ENCODE measurements around the gene ATMIN.

The ATMIN gene

GRCh38 chr16:80996688-80997138, 38.9 kb upstream of the ATMIN start:
- no peak overlapping the region for H3K4me3 ChIP-seq (ENCODE audit: low read depth, low read length)
- DNase-seq (ENCODE audit: low read depth), result no peak
- no peak for TF ChIP-seq MYC (IDR thresholded peaks at IDR 0.05; ENCODE audit: low read depth, low read length)
- TF ChIP-seq, protein P1, sequence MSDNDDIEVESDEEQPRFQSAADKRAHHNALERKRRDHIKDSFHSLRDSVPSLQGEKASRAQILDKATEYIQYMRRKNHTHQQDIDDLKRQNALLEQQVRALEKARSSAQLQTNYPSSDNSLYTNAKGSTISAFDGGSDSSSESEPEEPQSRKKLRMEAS (IDR thresholded peaks at IDR 0.05; ENCODE audit: low read depth, low read length), result no peak
- no peak for TF ChIP-seq POLR2A (IDR thresholded peaks at IDR 0.05; ENCODE audit: extremely low read depth, insufficient read length)
- TF ChIP-seq CTCF (IDR thresholded peaks at IDR 0.05; ENCODE audit: low read depth, low read length), result no peak

DNA sequence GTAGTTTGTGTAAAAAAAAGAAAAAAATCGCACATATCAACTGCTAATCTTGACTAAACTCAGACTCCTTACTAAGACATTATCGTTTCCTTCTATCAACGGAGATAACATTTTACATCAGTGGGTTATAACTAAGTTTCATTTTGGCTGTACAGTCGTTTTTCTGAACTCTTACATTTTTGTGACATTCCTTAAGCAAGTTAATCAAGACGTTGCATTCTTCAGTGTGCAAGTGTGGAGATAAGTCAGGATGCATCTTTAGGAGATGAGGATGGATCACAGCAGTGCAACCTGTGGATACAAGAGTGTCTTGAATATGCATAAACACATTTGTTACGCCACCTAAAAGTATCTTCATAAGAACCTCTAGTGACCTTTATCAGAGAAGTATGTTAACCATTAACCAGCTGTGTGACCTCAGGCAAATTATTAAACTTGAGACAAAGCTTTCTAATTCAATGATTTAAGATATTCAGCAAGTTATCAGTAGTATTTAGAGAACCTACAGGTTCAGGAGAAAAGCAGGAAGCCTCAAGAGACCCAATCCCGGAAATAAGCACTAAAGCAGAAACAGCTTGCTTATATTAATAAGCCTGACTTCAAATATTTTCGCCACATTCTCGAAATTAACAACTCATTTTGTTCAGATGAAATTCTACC, 38.4 kb upstream of the ATMIN start:
- no peak for DNase-seq (ENCODE audit: low read depth)
- H3K4me3 ChIP-seq (ENCODE audit: low read depth, low read length), result no peak overlapping the region
- no peak for TF ChIP-seq POLR2A (IDR thresholded peaks at IDR 0.05; ENCODE audit: extremely low read depth, insufficient read length)
- no peak for TF ChIP-seq MYC (IDR thresholded peaks at IDR 0.05; ENCODE audit: low read depth, low read length)
- no peak for TF ChIP-seq CTCF (IDR thresholded peaks at IDR 0.05; ENCODE audit: low read depth, low read length)
- TF ChIP-seq, protein P1 (IDR thresholded peaks at IDR 0.05; ENCODE audit: low read depth, low read length), result no peak

- DNase-seq (ENCODE audit: low read depth), result no peak
- TF ChIP-seq, protein P1 (IDR thresholded peaks at IDR 0.05; ENCODE audit: low read depth, low read length), result no peak
- no peak for TF ChIP-seq CTCF (IDR thresholded peaks at IDR 0.05; ENCODE audit: low read depth, low read length)
- TF ChIP-seq POLR2A (IDR thresholded peaks at IDR 0.05; ENCODE audit: extremely low read depth, insufficient read length), result no peak
- no peak for TF ChIP-seq MYC (IDR thresholded peaks at IDR 0.05; ENCODE audit: low read depth, low read length)
- H3K4me3 ChIP-seq (ENCODE audit: low read depth, low read length), result no peak overlapping the region
Observed at GRCh38 chr16:80997964-80998620, 37.5 kb upstream of the ATMIN start.

DNA sequence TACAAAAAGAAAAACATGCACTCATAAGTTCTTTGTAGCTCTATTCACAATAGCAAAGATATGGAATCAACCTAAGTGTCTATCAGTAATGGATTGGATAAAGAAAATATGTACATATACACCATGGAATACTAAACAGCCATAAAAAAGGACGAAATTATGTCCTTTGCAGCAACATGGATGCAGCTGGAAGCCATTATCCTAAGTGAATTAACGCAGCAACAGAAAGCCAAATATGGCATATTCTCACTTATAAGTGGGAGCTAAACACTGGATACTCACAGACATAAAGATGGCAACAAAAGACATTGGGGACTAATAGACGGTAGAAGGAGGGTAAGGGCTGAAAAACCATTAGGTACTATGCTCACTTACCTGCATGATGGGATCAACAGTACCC, 34.8 kb upstream of the ATMIN start:
- TF ChIP-seq CTCF (IDR thresholded peaks at IDR 0.05; ENCODE audit: low read depth, low read length), result no peak
- no peak for TF ChIP-seq MYC (IDR thresholded peaks at IDR 0.05; ENCODE audit: low read depth, low read length)
- TF ChIP-seq, protein P1 (IDR thresholded peaks at IDR 0.05; ENCODE audit: low read depth, low read length), result no peak
- no peak for TF ChIP-seq POLR2A (IDR thresholded peaks at IDR 0.05; ENCODE audit: extremely low read depth, insufficient read length)
- DNase-seq (ENCODE audit: low read depth), result no peak
- H3K4me3 ChIP-seq (ENCODE audit: low read depth, low read length), result no peak overlapping the region

DNA sequence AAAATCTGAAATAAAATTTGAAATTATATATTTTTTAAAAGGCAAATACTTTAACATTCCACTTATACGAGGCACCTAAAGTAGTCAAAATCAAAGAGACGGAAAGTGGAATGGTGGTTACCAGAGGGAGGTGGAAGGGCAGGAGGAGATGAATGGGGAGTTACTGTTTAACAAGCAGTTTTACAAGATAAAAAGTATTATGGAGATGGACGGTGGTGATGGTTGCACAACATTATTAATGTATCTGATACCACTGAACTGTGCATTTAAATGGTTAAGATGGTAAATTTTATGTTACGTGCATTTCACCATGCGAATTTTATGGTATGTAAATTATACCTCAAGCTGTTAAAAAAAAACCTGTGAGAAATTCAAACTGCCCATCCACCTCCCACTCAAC, 34.3 kb upstream of the ATMIN start:
- no peak overlapping the region for H3K4me3 ChIP-seq (ENCODE audit: low read depth, low read length)
- no peak for DNase-seq (ENCODE audit: low read depth)
- TF ChIP-seq CTCF (IDR thresholded peaks at IDR 0.05; ENCODE audit: low read depth, low read length) (no peak), MYC (IDR thresholded peaks at IDR 0.05; ENCODE audit: low read depth, low read length) (no peak), POLR2A (IDR thresholded peaks at IDR 0.05; ENCODE audit: extremely low read depth, insufficient read length) (no peak)
- TF ChIP-seq, protein P1 (IDR thresholded peaks at IDR 0.05; ENCODE audit: low read depth, low read length), result no peak

Measured in NB4 (cell line).